Measurements from ENCODE around the gene FGF2.

GRCh38 chr4:122836941-122837340 is 10.3 kb downstream of the FGF2 start:
- no peak for TF ChIP-seq POLR2A (IDR thresholded peaks at IDR 0.05)
- no peak for TF ChIP-seq EP300 (IDR thresholded peaks at IDR 0.05)
- no peak for TF ChIP-seq CTCF (IDR thresholded peaks at IDR 0.05)

Measured in tibial nerve (tissue), 4 donors.